HepG2 (cell line): ENCODE data around the gene GNB4. TPM values are rescaled to one million over a fixed set of nuclear protein-coding genes. Genes with fewer than 3 reads are reported as not detected.

Experiments used
- ATAC-seq: fragments of 200-7000 bp; cut with Tn5 transposase; 3 replicates; pipeline ENCODE4 v1.9.1; 2020; ENCODE audit warnings: mild to moderate bottlenecking, moderate library complexity
- BruUV-seq: library from RNA; stranded (reverse); fragments of 400-500 nt; replicated peaks from 2 replicates; lab custom pipeline; 2021; lab: Mats Ljungman, UMichigan
- CTCF ChIA-PET: fragments of 300-600 bp; formaldehyde crosslinking; extraction: SDS; loops from one replicate; lab custom pipeline; 2021; ENCODE audit warnings: low total read pairs, inconsistent platforms, low intra/inter-chr PET ratio; lab: Yijun Ruan, JAX
- POLR2A ChIA-PET: fragments of 350-600 bp; sonication (Branson Sonifier 250); formaldehyde crosslinking; loops from one replicate; lab custom pipeline; 2020; ENCODE audit warnings: antibody characterized with exemption, inconsistent platforms; lab: Yijun Ruan, JAX
- DNase-seq: peaks from one replicate; pipeline ENCODE4 v3.0.0-alpha.2; 2015; ENCODE audit warnings: low spot score
- FAIRE-seq: peaks from 3 replicates; lab custom pipeline; 2011; peaks lifted over from hg19 to GRCh38; lab: Jason Lieb, UNC
- H2AFZ ChIP-seq: one replicate; pipeline ENCODE4 v1.6.1; 2011; ENCODE audit warnings: low read length, inconsistent platforms
- H3K27ac ChIP-seq: fragments of 300-600 bp; 3 replicates; pipeline ENCODE4 v1.8.0; 2011; ENCODE audit warnings: mixed run types, mild to moderate bottlenecking, mixed read lengths, low read length, inconsistent platforms; ENCODE audit not compliant: insufficient read depth; ENCODE audit errors: extremely low read length
- H3K27me3 ChIP-seq, 2 experiments: fragments of 200-600 bp in 1 of 2; 2 replicates in 1 of 2; 3 replicates in 1 of 2; pipeline versions ENCODE4 v1.6.0 to v1.8.0; 2011; ENCODE audit warnings: low read length in 2 of 2, mild to moderate bottlenecking in 2 of 2, moderate library complexity in 2 of 2, inconsistent platforms in 1 of 2; ENCODE audit not compliant: insufficient read depth in 2 of 2, control insufficient read depth in 1 of 2
- H3K36me3 ChIP-seq, 2 experiments: fragments of 200-600 bp in 1 of 2; replicated peaks in 1 of 2; 2 replicates in 1 of 2; 3 replicates in 1 of 2; pipeline versions ENCODE4 v1.5.1 to v1.8.0; 2011; ENCODE audit warnings: low read length in 2 of 2, inconsistent platforms in 1 of 2; ENCODE audit not compliant: insufficient read depth in 2 of 2, control insufficient read depth in 1 of 2
- H3K4me1 ChIP-seq: 2 replicates; pipeline ENCODE4 v1.5.1; 2012; ENCODE audit warnings: low read length, inconsistent platforms; ENCODE audit not compliant: insufficient read depth
- H3K4me2 ChIP-seq: 2 replicates; pipeline ENCODE4 v1.6.0; 2011; ENCODE audit warnings: low read depth, low read length, inconsistent platforms
- H3K4me3 ChIP-seq, 3 experiments: fragments of 200-600 bp in 1 of 3; sonication (generic), shearing (Covaris generic) in 1 of 3; replicated peaks in 1 of 3; 2 replicates each; pipeline ENCODE4 v1.5.1; 2011 to 2016; ENCODE audit warnings: low read length in 3 of 3, inconsistent platforms in 2 of 3, low read depth in 2 of 3, mild to moderate bottlenecking in 2 of 3, control low read depth in 1 of 3, mixed read lengths in 1 of 3; ENCODE audit not compliant: insufficient read depth in 1 of 3
- H3K79me2 ChIP-seq: one replicate; pipeline ENCODE4 v1.6.1; 2011; ENCODE audit warnings: low read length, inconsistent platforms; ENCODE audit not compliant: insufficient read depth
- H3K9ac ChIP-seq: 2 replicates; pipeline ENCODE4 v1.6.0; 2011; ENCODE audit warnings: mild to moderate bottlenecking, low read depth, low read length, inconsistent platforms; ENCODE audit not compliant: insufficient read depth
- H3K9me3 ChIP-seq: 2 replicates; pipeline ENCODE4 v1.5.1; 2012; ENCODE audit warnings: mild to moderate bottlenecking, low read length
- H4K20me1 ChIP-seq: 2 replicates; pipeline ENCODE4 v1.6.0; 2011; ENCODE audit warnings: inconsistent platforms, mild to moderate bottlenecking, low read length, moderate library complexity; ENCODE audit not compliant: insufficient read depth
- ETS1 ChIP-seq: sonication (generic); formaldehyde crosslinking; IDR thresholded peaks from 2 replicates; pipeline ENCODE4 v1.4.0; 2020; ENCODE audit warnings: missing genetic modification reagents
- FOXP1 ChIP-seq, 2 experiments: fragments of 450-650 bp in 1 of 2; IDR thresholded peaks; 2 replicates each; pipeline ENCODE4 v1.6.1; 2017 to 2018; ENCODE audit warnings: antibody characterized with exemption in 1 of 2
- IRF9 ChIP-seq: sonication (generic); formaldehyde crosslinking; IDR thresholded peaks from 2 replicates; pipeline ENCODE4 v1.8.0; 2022; ENCODE audit warnings: missing genetic modification reagents, mild to moderate bottlenecking, borderline replicate concordance
- IRX3 ChIP-seq: sonication (generic); formaldehyde crosslinking; IDR thresholded peaks from 2 replicates; pipeline ENCODE4 v1.8.1; 2023; ENCODE audit warnings: mild to moderate bottlenecking, low read depth, missing genetic modification reagents, borderline replicate concordance
- KLF13 ChIP-seq: sonication (generic); formaldehyde crosslinking; IDR thresholded peaks from 2 replicates; pipeline ENCODE4 v1.4.0; 2020; ENCODE audit warnings: mild to moderate bottlenecking, missing genetic modification reagents
- MXI1 ChIP-seq: IDR thresholded peaks from 3 replicates; pipeline ENCODE4 v1.6.1; 2012; ENCODE audit warnings: low read depth, low read length, inconsistent platforms, borderline replicate concordance
- PCBP2 ChIP-seq: fragments of 200-400 bp; formaldehyde crosslinking; optimal IDR thresholded peaks from 2 replicates; pipeline ENCODE3; 2018; ENCODE audit warnings: low read length, low read depth; ENCODE audit not compliant: poor library complexity, severe bottlenecking
- PHF20 ChIP-seq: sonication (generic); formaldehyde crosslinking; IDR thresholded peaks from 2 replicates; pipeline ENCODE4 v1.5.0; 2020; ENCODE audit warnings: mild to moderate bottlenecking, missing genetic modification reagents
- PTBP1 ChIP-seq: fragments of 200-400 bp; formaldehyde crosslinking; IDR thresholded peaks from 2 replicates; pipeline ENCODE4 v1.6.1; 2018; ENCODE audit warnings: low read length, low read depth; ENCODE audit not compliant: poor library complexity, severe bottlenecking
- TP53 ChIP-seq: sonication (generic); formaldehyde crosslinking; conservative IDR thresholded peaks from 2 replicates; pipeline ENCODE4 v1.4.0; 2020; ENCODE audit warnings: missing genetic modification reagents
- ZNF615 ChIP-seq: sonication (generic); formaldehyde crosslinking; IDR thresholded peaks from 2 replicates; pipeline ENCODE4 v1.5.0; 2020; ENCODE audit warnings: mild to moderate bottlenecking, missing genetic modification reagents, borderline replicate concordance
- WGBS: methylation state at CpG from one replicate; pipeline ENCODE4 v1.1.6; 2017; ENCODE audit warnings: low lambda C conversion rate; 5-methylcytosine and 5-hydroxymethylcytosine counted together
- in situ Hi-C: cut with HindIII; loops from 2 replicates; pipeline ENCODE4 v1.10.0; 2017; ENCODE audit warnings: low pct_unique_long_range_greater_than_20kb; ENCODE audit not compliant: extremely low pct_ligation_motif_present
- intact Hi-C: fragments of 100-400 bp; cut with micrococcal nuclease; formaldehyde crosslinking; loops from one replicate; pipeline ENCODE4 v1.10.0; 2022; ENCODE audit not compliant: unreplicated experiment
- polyA plus RNA-seq, 8 experiments: library from polyadenylated mRNA; depleted of rRNA in 3 of 8; stranded (reverse) in 7 of 8; unstranded in 1 of 8; fragments of >200 nt; fragmentation: Illumina TruSeq in 4 of 8; extraction: Trizol in 4 of 8; gene quantifications; 2 replicates each; pipeline versions ENCODE4 v1.2.1 to v1.2.3, GENCODE V29; 2011 to 2016; ENCODE audit warnings: low read depth in 4 of 8, missing spikeins in 1 of 8, mixed read lengths in 1 of 8; ENCODE audit not compliant: insufficient read depth in 1 of 8
- total RNA-seq, 5 experiments: library from RNA; depleted of rRNA; stranded (reverse); fragments of >200 nt; fragmentation: Illumina TruSeq; extraction: Trizol; gene quantifications; 2 replicates each; pipeline ENCODE4 v1.2.3, GENCODE V29; 2016; ENCODE audit warnings: low read depth in 1 of 5
- TF ChIP-seq, protein P1 (sequence below): sonication (generic); formaldehyde crosslinking; IDR thresholded peaks from 2 replicates; pipeline ENCODE4 v1.8.0; 2022; ENCODE audit warnings: low read depth, missing genetic modification reagents
- TF ChIP-seq, protein P2 (sequence below): sonication (generic); formaldehyde crosslinking; IDR thresholded peaks from 2 replicates; pipeline ENCODE4 v1.5.0; 2020; ENCODE audit warnings: missing genetic modification reagents, mild to moderate bottlenecking, borderline replicate concordance
- TF ChIP-seq, protein P3 (sequence below): sonication (generic); formaldehyde crosslinking; IDR thresholded peaks from 2 replicates; pipeline ENCODE4 v1.8.1; 2023; ENCODE audit warnings: mild to moderate bottlenecking, missing genetic modification reagents

GNB4 gene
- total and polyA plus RNA-seq, 2 of the 13 experiments (the other 11 are each of a cell fraction or from before 2014, with no cell fraction given): 0.07 to 0.13 TPM

DNA sequence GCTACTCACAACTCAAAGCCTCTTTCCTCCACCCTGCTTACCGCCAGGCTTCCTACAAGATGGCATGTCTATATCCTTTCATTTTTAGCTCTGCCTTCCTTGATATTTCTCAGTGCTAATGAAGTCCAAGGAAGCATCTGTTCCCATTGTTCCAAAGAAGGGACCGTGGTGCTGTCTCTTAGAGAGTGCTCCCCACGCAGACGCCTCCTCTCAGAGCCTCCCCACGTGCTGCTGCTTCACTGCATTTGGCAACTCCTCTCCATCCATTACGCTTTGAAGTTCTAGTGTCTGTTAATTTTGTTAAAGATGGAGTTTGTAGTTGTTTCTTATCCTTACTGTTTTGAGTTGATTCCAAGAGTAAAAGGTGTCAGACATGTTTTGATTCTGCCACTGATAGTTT is 26.2 kb downstream of the GNB4 start:
- BruUV-seq: no TSS peak
- Histone ChIP-seq H3K4me1 (no peaks in the 10 kb centered on the region), H3K27ac (no peak overlapping the region), H3K36me3 (no peaks in the 10 kb centered on the region), H3K4me2 (no peak overlapping the region), H3K9me3 (no peaks in the 10 kb centered on the region), H3K79me2 (no peaks in the 10 kb centered on the region), H3K4me3 (no peak overlapping the region), H3K27me3 (no peaks in the 10 kb centered on the region), H3K9ac (no peak overlapping the region), H2AFZ (no peak overlapping the region), H4K20me1 (no peaks in the 10 kb centered on the region)
- CTCF ChIA-PET: no interaction called here
- ATAC-seq (no peak), FAIRE-seq (no peak), DNase-seq (no peak)
- POLR2A ChIA-PET: no interaction called here
- intact Hi-C loops (no loop called here), in situ Hi-C loops (no loop called here)
- 66% methylated on average over 6 of the region's 6 CpGs for WGBS
- TF ChIP-seq IRF9 (CRISPR knock-in tag) (no peak), ETS1 (CRISPR knock-in tag) (no peak), FOXP1 (IDR thresholded peaks at IDR 0.05) (no peak), FOXP1 (CRISPR knock-in tag; IDR thresholded peaks at IDR 0.05) (no peak), IRX3 (CRISPR knock-in tag) (no peak), PTBP1 (no peak), PCBP2 (no peak), TP53 (CRISPR knock-in tag) (no peak), KLF13 (CRISPR knock-in tag) (no peak), MXI1 (no peak), PHF20 (CRISPR knock-in tag) (no peak), ZNF615 (CRISPR knock-in tag) (no peak)
- TF ChIP-seq, protein P1, sequence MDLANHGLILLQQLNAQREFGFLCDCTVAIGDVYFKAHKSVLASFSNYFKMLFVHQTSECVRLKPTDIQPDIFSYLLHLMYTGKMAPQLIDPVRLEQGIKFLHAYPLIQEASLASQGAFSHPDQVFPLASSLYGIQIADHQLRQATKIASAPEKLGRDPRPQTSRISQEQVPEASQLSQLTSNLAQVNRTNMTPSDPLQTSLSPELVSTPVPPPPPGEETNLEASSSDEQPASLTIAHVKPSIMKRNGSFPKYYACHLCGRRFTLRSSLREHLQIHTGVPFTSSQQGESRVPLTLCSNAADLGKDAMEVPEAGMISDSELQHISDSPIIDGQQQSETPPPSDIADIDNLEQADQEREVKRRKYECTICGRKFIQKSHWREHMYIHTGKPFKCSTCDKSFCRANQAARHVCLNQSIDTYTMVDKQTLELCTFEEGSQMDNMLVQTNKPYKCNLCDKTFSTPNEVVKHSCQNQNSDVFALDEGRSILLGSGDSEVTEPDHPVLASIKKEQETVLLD (CRISPR knock-in tag): no peak
- TF ChIP-seq, protein P2, sequence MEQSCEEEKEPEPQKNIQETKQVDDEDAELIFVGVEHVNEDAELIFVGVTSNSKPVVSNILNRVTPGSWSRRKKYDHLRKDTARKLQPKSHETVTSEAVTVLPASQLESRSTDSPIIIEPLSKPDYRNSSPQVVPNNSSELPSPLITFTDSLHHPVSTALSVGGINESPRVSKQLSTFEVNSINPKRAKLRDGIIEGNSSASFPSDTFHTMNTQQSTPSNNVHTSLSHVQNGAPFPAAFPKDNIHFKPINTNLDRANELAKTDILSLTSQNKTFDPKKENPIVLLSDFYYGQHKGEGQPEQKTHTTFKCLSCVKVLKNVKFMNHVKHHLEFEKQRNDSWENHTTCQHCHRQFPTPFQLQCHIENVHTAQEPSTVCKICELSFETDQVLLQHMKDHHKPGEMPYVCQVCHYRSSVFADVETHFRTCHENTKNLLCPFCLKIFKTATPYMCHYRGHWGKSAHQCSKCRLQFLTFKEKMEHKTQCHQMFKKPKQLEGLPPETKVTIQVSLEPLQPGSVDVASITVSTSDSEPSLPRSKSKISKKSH (CRISPR knock-in tag): no peak
- TF ChIP-seq, protein P3, sequence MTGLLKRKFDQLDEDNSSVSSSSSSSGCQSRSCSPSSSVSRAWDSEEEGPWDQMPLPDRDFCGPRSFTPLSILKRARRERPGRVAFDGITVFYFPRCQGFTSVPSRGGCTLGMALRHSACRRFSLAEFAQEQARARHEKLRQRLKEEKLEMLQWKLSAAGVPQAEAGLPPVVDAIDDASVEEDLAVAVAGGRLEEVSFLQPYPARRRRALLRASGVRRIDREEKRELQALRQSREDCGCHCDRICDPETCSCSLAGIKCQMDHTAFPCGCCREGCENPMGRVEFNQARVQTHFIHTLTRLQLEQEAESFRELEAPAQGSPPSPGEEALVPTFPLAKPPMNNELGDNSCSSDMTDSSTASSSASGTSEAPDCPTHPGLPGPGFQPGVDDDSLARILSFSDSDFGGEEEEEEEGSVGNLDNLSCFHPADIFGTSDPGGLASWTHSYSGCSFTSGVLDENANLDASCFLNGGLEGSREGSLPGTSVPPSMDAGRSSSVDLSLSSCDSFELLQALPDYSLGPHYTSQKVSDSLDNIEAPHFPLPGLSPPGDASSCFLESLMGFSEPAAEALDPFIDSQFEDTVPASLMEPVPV (CRISPR knock-in tag): no peak
